HEK293T (cell line): Measurements from ENCODE around the gene WDR41.

Experiments
- ARNT ChIP-seq: fragments of 450-650 bp; IDR thresholded peaks from 2 replicates; pipeline ENCODE4 v1.6.1; 2017; ENCODE audit warnings: mild to moderate bottlenecking
- BHLHE40 ChIP-seq: fragments of 450-650 bp; IDR thresholded peaks from 2 replicates; pipeline ENCODE4 v1.6.1; 2016; ENCODE audit warnings: mild to moderate bottlenecking, moderate library complexity, borderline replicate concordance
- ELF4 ChIP-seq: fragments of 450-650 bp; IDR thresholded peaks from 2 replicates; pipeline ENCODE4 v1.6.1; 2017; ENCODE audit warnings: antibody characterized with exemption
- FOXK2 ChIP-seq: fragments of 450-650 bp; IDR thresholded peaks from 2 replicates; pipeline ENCODE4 v1.6.1; 2016; ENCODE audit warnings: mild to moderate bottlenecking
- FOXM1 ChIP-seq: fragments of 450-650 bp; IDR thresholded peaks from 2 replicates; pipeline ENCODE4 v1.6.1; 2017; ENCODE audit warnings: mild to moderate bottlenecking, borderline replicate concordance
- HDGF ChIP-seq: fragments of 450-650 bp; IDR thresholded peaks from 2 replicates; pipeline ENCODE4 v1.6.1; 2017; ENCODE audit warnings: antibody characterized with exemption, borderline replicate concordance
- L3MBTL2 ChIP-seq: fragments of 450-650 bp; conservative IDR thresholded peaks from 2 replicates; pipeline ENCODE4 v1.6.1; 2016; ENCODE audit warnings: mild to moderate bottlenecking
- SP1 ChIP-seq: fragments of 450-650 bp; IDR thresholded peaks from 2 replicates; pipeline ENCODE4 v1.6.1; 2017
- SUZ12 ChIP-seq: fragments of 450-650 bp; IDR thresholded peaks from 2 replicates; pipeline ENCODE4 v1.6.1; 2016; ENCODE audit warnings: mild to moderate bottlenecking

- no peak for TF ChIP-seq BHLHE40
- no peak for TF ChIP-seq FOXK2
- TF ChIP-seq L3MBTL2 = no peak
- no peak for TF ChIP-seq ARNT
- no peak for TF ChIP-seq FOXM1
- no peak for TF ChIP-seq SP1
- TF ChIP-seq SUZ12 = no peak
- no peak for TF ChIP-seq ELF4
- TF ChIP-seq HDGF = no peak
Measured at GRCh38 chr5:77396017-77396416, 96.1 kb downstream of the WDR41 start.
